ENCODE data around the gene PCSK5.

- TF ChIP-seq CTCF (IDR thresholded peaks at IDR 0.05; ENCODE audit: poor library complexity) (no peak), EZH2 (IDR thresholded peaks at IDR 0.05; ENCODE audit: borderline replicate concordance) (no peak), EZH2phosphoT487 (IDR thresholded peaks at IDR 0.05; ENCODE audit: low read depth, severe bottlenecking, unreplicated experiment) (no peak)
These were observed 479.1 kb downstream of the PCSK5 start for GRCh38 chr9:76369583-76369982.
